ENCODE results near the gene AP4E1.

DNA sequence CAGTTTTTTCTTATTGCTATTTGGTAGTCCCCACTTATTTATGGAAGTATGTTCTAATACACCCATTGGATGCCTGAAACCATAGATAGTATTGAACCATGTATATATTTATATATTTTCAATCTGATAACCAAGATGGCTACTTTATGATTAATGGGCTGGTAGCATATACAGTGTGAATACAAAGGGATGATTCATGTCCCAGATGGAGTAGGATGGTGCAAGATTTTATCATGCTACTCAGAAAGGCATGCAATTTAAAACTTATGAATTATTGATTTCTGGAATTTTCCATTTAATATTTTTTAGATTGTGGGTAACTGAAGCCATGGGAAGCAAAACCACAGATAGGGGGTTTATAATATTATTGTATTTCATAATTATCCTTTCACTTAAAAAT is 35.2 kb downstream of the AP4E1 start:
- TF ChIP-seq, protein P1, sequence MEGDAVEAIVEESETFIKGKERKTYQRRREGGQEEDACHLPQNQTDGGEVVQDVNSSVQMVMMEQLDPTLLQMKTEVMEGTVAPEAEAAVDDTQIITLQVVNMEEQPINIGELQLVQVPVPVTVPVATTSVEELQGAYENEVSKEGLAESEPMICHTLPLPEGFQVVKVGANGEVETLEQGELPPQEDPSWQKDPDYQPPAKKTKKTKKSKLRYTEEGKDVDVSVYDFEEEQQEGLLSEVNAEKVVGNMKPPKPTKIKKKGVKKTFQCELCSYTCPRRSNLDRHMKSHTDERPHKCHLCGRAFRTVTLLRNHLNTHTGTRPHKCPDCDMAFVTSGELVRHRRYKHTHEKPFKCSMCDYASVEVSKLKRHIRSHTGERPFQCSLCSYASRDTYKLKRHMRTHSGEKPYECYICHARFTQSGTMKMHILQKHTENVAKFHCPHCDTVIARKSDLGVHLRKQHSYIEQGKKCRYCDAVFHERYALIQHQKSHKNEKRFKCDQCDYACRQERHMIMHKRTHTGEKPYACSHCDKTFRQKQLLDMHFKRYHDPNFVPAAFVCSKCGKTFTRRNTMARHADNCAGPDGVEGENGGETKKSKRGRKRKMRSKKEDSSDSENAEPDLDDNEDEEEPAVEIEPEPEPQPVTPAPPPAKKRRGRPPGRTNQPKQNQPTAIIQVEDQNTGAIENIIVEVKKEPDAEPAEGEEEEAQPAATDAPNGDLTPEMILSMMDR (optimal IDR thresholded peaks at IDR 0.05 in 1 of 3, IDR thresholded peaks at IDR 0.05 in 1 of 3, conservative IDR thresholded peaks at IDR 0.05 in 1 of 3; ENCODE audit: extremely low read depth in 1 of 3, insufficient read depth in 2 of 3, low read length in 3 of 3), result no peak
- no peak for TF ChIP-seq EZH2 (IDR thresholded peaks at IDR 0.05; ENCODE audit: low read length)

All from keratinocyte (primary cell).